Fibroblast of pulmonary artery (primary cell): ENCODE results near the gene GRIP1.
A peak's percentile ranks its signal among the peaks of the same experiment; 100 is the strongest.

Experiments
- DNase-seq: peaks from one replicate; pipeline ENCODE4 v3.0.0-alpha.2; 2010; ENCODE audit warnings: low read depth
- H3K4me3 ChIP-seq: replicated peaks from 2 replicates; pipeline ENCODE4 v1.5.1; 2011; ENCODE audit warnings: low read depth, mild to moderate bottlenecking, control low read depth, low read length, moderate library complexity
- CTCF ChIP-seq: IDR thresholded peaks from 2 replicates; pipeline ENCODE4 v1.5.1; 2011; ENCODE audit warnings: mild to moderate bottlenecking, control low read depth, low read length, inconsistent platforms; ENCODE audit errors: missing control alignments

GRIP1 gene

GRCh38 chr12:66516561-66516960 is 162.3 kb downstream of the GRIP1 start:
- no peak overlapping the region for H3K4me3 ChIP-seq
- no peak for DNase-seq
- no peak for TF ChIP-seq CTCF

GRCh38 chr12:66516133-66516532 is 162.7 kb downstream of the GRIP1 start:
- TF ChIP-seq CTCF = no peak
- peak; percentile 1 for DNase-seq
- H3K4me3 ChIP-seq = no peak overlapping the region

GRCh38 chr12:66514581-66514980 is 164.3 kb downstream of the GRIP1 start:
- peak; percentile 32 for DNase-seq
- TF ChIP-seq CTCF = no peak
- H3K4me3 ChIP-seq = no peak overlapping the region

GRCh38 chr12:66508025-66508424 is 170.9 kb downstream of the GRIP1 start:
- no peak for TF ChIP-seq CTCF
- DNase-seq = no peak
- no peak overlapping the region for H3K4me3 ChIP-seq

- H3K4me3 ChIP-seq = no peak overlapping the region
- DNase-seq = no peak
- TF ChIP-seq CTCF = no peak
These were observed 175.1 kb downstream of the GRIP1 start for GRCh38 chr12:66503746-66504145.

GRCh38 chr12:66502911-66503310 is 176.0 kb downstream of the GRIP1 start:
- DNase-seq = no peak
- no peak for TF ChIP-seq CTCF
- no peak overlapping the region for H3K4me3 ChIP-seq

- no peak overlapping the region for H3K4me3 ChIP-seq
- no peak for DNase-seq
- TF ChIP-seq CTCF = no peak
These were observed 178.0 kb downstream of the GRIP1 start for GRCh38 chr12:66500841-66501240.
